ENCODE data around the gene PLCXD3. TPM values are rescaled to one million over a fixed set of nuclear protein-coding genes. Genes with fewer than 3 reads are reported as not detected.

The PLCXD3 gene
- polyA plus RNA-seq, 1 of the 3 experiments (the other 2 are of a cell fraction) = 0.15 TPM

- H3K9me2 ChIP-seq = no peaks in the 10 kb centered on the region
- no peak overlapping the region for H2AFZ ChIP-seq (ENCODE audit: low read depth)
- H3K4me3 ChIP-seq (ENCODE audit: low read depth in 2 of 2, low read length in 1 of 2) = no peak overlapping the region
- CTCF ChIA-PET = interaction anchor here (2.2 kb wide), 1 partner anchor 20 kb away, joined by 7 read pairs; no protein-coding TSS in a partner anchor
- H3K27me3 ChIP-seq (ENCODE audit: insufficient read depth) = no peaks in the 10 kb centered on the region
- POLR2A ChIA-PET = no interaction called here
- DNase-seq = no peak
- H3K36me3 ChIP-seq (replicated peaks in 1 of 2; ENCODE audit: control insufficient read depth in 1 of 2, insufficient read depth in 2 of 2, low read length in 1 of 2) = no peaks in the 10 kb centered on the region
- no peak for TF ChIP-seq EP300 (IDR thresholded peaks at IDR 0.05; ENCODE audit: borderline replicate concordance in 1 of 2, low read depth in 1 of 2, low read length in 1 of 2)
- TF ChIP-seq FOXM1 (IDR thresholded peaks at IDR 0.05; ENCODE audit: low read depth) = no peak
- TF ChIP-seq IRF3 (IDR thresholded peaks at IDR 0.05; ENCODE audit: low read depth, low read length) = no peak
- no peak for TF ChIP-seq GATA2 (CRISPR knock-in tag; IDR thresholded peaks at IDR 0.05)
- no peak for TF ChIP-seq NRF1 (IDR thresholded peaks at IDR 0.05; ENCODE audit: low read depth, low read length)
- no peak for TF ChIP-seq RFX5 (IDR thresholded peaks at IDR 0.05; ENCODE audit: low read length)
- TF ChIP-seq, protein P1, sequence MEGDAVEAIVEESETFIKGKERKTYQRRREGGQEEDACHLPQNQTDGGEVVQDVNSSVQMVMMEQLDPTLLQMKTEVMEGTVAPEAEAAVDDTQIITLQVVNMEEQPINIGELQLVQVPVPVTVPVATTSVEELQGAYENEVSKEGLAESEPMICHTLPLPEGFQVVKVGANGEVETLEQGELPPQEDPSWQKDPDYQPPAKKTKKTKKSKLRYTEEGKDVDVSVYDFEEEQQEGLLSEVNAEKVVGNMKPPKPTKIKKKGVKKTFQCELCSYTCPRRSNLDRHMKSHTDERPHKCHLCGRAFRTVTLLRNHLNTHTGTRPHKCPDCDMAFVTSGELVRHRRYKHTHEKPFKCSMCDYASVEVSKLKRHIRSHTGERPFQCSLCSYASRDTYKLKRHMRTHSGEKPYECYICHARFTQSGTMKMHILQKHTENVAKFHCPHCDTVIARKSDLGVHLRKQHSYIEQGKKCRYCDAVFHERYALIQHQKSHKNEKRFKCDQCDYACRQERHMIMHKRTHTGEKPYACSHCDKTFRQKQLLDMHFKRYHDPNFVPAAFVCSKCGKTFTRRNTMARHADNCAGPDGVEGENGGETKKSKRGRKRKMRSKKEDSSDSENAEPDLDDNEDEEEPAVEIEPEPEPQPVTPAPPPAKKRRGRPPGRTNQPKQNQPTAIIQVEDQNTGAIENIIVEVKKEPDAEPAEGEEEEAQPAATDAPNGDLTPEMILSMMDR (IDR thresholded peaks at IDR 0.05) = no peak
- TF ChIP-seq YY1 (IDR thresholded peaks at IDR 0.05; ENCODE audit: low read depth) = no peak
- H3F3A ChIP-seq (replicated peaks; ENCODE audit: insufficient read depth) = no peaks in the 10 kb centered on the region
- no peaks in the 10 kb centered on the region for H4K20me1 ChIP-seq (ENCODE audit: insufficient read depth)
- H3K9ac ChIP-seq = no peak overlapping the region
- H3K9me3 ChIP-seq = no peaks in the 10 kb centered on the region
- H3K79me2 ChIP-seq (ENCODE audit: insufficient read depth) = no peaks in the 10 kb centered on the region
- H3K27ac ChIP-seq (ENCODE audit: low read depth in 2 of 2, low read length in 1 of 2) = no peak overlapping the region
- H3K4me1 ChIP-seq (ENCODE audit: control insufficient read depth in 1 of 2, insufficient read depth in 2 of 2, low read depth in 1 of 2, low read length in 1 of 2) = peaks cover 0 to 12% of the 10 kb centered on the region in 2 experiments; a peak in 2 of 4 replicates
- WGBS (ENCODE audit: low lambda C conversion rate) = 40% methylated on average over 2 of the region's 2 CpGs
- no peak overlapping the region for H3K4me2 ChIP-seq
Observed at GRCh38 chr5:41290810-41291209, 219.6 kb downstream of the PLCXD3 start.

DNA sequence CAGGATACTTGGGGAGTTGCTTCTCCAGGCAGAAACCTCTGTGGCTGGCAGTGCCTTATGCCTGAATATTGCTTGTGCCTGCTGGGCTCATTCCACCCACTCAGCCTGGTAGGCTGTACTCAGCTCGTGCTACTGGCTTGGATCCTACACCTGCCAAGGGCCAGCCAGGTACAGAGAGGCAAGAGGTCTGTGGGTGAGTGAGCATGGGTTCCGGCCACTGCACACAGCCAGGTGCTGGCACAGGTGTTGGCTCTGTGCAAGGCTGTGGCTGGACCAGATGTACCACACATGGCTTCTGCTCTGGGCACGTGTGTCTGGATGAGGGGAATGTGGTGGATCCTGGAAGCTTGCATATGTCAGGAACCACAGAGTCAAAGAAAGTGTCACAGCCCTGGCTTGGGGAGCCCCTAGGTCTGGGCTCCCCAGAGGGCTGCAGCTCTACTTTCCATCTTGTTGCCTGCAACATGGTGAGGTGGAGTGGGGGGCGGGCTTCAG lies 220.4 kb downstream of the PLCXD3 start:
- H3K4me3 ChIP-seq (ENCODE audit: low read depth in 2 of 2, low read length in 1 of 2) = no peak overlapping the region
- TF ChIP-seq, protein P2, sequence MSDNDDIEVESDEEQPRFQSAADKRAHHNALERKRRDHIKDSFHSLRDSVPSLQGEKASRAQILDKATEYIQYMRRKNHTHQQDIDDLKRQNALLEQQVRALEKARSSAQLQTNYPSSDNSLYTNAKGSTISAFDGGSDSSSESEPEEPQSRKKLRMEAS (IDR thresholded peaks at IDR 0.05; ENCODE audit: low read depth) = no peak
- TF ChIP-seq FOSL2 (IDR thresholded peaks at IDR 0.05; ENCODE audit: borderline replicate concordance, low read depth) (no peak), EZH2phosphoT487 (IDR thresholded peaks at IDR 0.05; ENCODE audit: borderline replicate concordance, low read depth) (no peak), RCOR1 (IDR thresholded peaks at IDR 0.05; ENCODE audit: low read length) (no peak), POLR2AphosphoS5 (IDR thresholded peaks at IDR 0.05; ENCODE audit: low read depth, low read length) (no peak), EP300 (IDR thresholded peaks at IDR 0.05; ENCODE audit: borderline replicate concordance in 1 of 2, low read depth in 1 of 2, low read length in 1 of 2) (no peak)
- TF ChIP-seq, protein P3, sequence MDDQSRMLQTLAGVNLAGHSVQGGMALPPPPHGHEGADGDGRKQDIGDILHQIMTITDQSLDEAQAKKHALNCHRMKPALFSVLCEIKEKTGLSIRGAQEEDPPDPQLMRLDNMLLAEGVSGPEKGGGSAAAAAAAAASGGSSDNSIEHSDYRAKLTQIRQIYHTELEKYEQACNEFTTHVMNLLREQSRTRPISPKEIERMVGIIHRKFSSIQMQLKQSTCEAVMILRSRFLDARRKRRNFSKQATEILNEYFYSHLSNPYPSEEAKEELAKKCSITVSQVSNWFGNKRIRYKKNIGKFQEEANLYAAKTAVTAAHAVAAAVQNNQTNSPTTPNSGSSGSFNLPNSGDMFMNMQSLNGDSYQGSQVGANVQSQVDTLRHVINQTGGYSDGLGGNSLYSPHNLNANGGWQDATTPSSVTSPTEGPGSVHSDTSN (IDR thresholded peaks at IDR 0.05) = no peak
- 31% methylated on average over 2 of the region's 4 CpGs for WGBS (ENCODE audit: low lambda C conversion rate)
- H3K9ac ChIP-seq = no peak overlapping the region
- no peaks in the 10 kb centered on the region for H3K79me2 ChIP-seq (ENCODE audit: insufficient read depth)
- H3K36me3 ChIP-seq (replicated peaks in 1 of 2; ENCODE audit: control insufficient read depth in 1 of 2, insufficient read depth in 2 of 2, low read length in 1 of 2) = no peaks in the 10 kb centered on the region
- H3K4me2 ChIP-seq = no peak overlapping the region
- no peaks in the 10 kb centered on the region for H4K20me1 ChIP-seq (ENCODE audit: insufficient read depth)
- ChIA-PET POLR2A (no interaction called here), CTCF (interaction anchor here (1.2 to 2.2 kb wide), 2 partner anchors 19 to 385 kb away, joined by 3 to 7 read pairs; no protein-coding TSS in a partner anchor)
- DNase-seq = no peak
- no peaks in the 10 kb centered on the region for H3K27me3 ChIP-seq (ENCODE audit: insufficient read depth)
- H3K9me2 ChIP-seq = no peaks in the 10 kb centered on the region
- H3K9me3 ChIP-seq = no peaks in the 10 kb centered on the region
- peaks cover 0 to 14% of the 10 kb centered on the region in 2 experiments; a peak in 2 of 4 replicates for H3K4me1 ChIP-seq (ENCODE audit: control insufficient read depth in 1 of 2, insufficient read depth in 2 of 2, low read depth in 1 of 2, low read length in 1 of 2)
- H2AFZ ChIP-seq (ENCODE audit: low read depth) = no peak overlapping the region
- no peaks in the 10 kb centered on the region for H3F3A ChIP-seq (replicated peaks; ENCODE audit: insufficient read depth)
- no peak overlapping the region for H3K27ac ChIP-seq (ENCODE audit: low read depth in 2 of 2, low read length in 1 of 2)

All from SK-N-SH (cell line).